GM18951 (cell line): ENCODE results near the gene KIF5A.
"Not testable (repeated sequence)": the region's sequence is repeated elsewhere in the genome, so short reads cannot be mapped to it uniquely, and the experiment has no call there.

Source experiments
- POLR2A ChIP-seq: IDR thresholded peaks from 4 replicates; pipeline ENCODE4 v1.6.1; 2011; ENCODE audit warnings: mild to moderate bottlenecking; ENCODE audit not compliant: insufficient read length, insufficient read depth; ENCODE audit errors: extremely low read depth
- in situ Hi-C: fragments of 300-500 bp; cut with MboI; formaldehyde crosslinking; loops from one replicate; pipeline ENCODE4 v1.12.0; 2022; ENCODE audit warnings: low sequenced_read_pairs, mixed read lengths, inconsistent platforms; ENCODE audit not compliant: unreplicated experiment

Gene KIF5A

DNA sequence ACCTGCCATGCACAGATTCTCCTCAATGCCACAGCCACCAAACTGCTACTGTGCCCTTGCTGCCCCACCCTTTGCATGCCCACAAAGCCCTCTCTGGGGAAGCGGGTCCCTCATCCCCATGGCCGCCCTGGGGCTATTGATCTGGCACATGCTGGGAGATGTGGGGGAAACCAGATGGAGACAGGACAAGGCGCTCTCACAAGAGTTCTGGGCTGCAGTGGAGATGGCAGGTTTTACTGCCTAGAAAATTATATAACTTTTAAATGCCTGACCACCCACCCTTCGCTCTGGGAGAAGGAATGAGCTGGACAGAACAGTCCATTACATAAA lies 30.6 kb downstream of the KIF5A start:
- no peak for TF ChIP-seq POLR2A
- in situ Hi-C loops, result no loop called here

DNA sequence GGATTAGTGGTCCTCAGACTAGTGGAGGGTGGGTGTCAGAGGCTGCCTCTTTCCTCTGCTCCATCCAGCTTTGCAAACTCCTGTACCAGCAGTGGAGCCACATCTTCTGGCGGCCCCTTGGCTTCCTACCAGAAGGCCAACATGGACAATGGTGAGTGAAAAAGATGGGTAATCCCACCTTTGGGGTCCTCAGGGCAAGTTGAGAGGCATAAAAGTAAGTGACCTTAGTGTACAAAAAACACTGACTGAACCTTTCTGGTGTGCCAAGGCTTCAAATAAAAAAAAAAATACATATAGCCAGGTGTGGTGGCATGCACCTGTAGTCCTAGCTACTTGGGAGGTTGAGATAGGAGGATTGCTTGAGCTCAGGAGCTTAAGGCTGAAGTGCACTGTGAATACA lies 32.0 kb downstream of the KIF5A start:
- TF ChIP-seq POLR2A, result no peak
- in situ Hi-C loops, result no loop called here

- no peak for TF ChIP-seq POLR2A
- in situ Hi-C loops, result no loop called here
These were observed 32.6 kb downstream of the KIF5A start for GRCh38 chr12:57582440-57582839.

DNA sequence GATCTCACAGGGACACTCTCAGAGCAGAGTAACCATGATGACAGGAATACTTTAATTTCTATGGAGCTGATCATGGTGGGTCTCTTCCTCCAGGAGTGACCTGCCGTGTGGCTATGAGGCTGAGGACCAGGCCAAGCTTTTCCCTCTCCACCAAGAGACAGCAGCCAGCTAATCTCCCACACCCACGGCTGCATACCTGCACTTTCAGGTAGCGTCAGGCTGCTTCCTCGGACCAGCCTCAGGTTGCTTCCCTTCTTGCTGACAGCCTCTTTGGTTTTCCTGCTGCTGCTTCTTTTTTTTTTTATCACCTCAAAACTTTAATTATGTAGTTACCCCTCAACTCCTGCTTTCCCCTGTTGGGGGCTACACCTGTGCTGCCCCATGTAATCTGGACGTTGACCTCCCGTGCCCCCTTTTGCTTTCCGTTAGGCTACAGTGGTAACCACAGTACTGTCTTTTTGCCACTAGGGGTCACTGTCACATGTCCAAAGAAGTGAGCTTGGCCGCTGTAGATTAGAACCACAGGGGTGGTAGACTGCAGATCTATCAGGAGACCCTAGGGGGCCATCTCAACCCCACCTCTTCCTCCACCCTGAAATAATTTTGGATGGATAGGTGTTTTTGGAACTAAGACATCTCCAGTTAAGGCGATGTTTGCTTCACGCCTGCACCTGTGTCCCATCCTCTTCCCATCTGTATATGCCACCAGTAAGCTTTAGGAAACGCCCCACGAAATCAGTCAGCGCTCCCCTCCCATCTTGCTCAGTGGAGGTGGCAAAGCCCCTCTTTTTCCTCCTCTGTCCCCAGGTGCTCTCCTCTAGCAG lies 33.4 kb downstream of the KIF5A start:
- TF ChIP-seq POLR2A, result no peak
- in situ Hi-C loops, result no loop called here

DNA sequence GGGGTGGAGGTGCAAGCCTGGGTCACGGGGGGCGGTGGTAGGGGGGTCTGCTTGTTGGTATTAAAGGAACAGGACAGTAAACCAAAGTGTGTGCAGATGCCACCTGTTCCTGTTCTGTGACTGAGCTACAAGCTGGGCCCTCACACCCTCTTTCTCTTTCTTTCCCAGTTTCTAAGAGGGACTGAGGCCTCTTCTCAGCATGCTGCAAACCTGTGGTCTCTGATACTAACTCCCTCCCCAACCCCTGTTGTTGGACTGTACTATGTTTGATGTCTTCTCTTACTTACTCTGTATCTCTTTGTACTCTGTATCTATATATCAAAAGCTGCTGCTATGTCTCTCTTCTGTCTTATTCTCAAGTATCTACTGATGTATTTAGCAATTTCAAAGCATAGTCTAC lies 34.2 kb downstream of the KIF5A start:
- in situ Hi-C loops, result no loop called here
- no peak for TF ChIP-seq POLR2A

- no peak for TF ChIP-seq POLR2A
These were observed 34.8 kb downstream of the KIF5A start for GRCh38 chr12:57584690-57585089.

GRCh38 chr12:57585156-57585555 lies 35.3 kb downstream of the KIF5A start:
- in situ Hi-C loops, result no loop called here
- no peak for TF ChIP-seq POLR2A

More at GRCh38 chr12:57584690-57585089, 34.8 kb downstream of the KIF5A start:
- in situ Hi-C loops, result no loop called here

GRCh38 chr12:57586128-57586527 lies 36.3 kb downstream of the KIF5A start:
- TF ChIP-seq POLR2A, result no peak
- in situ Hi-C loops, result no loop called here

- TF ChIP-seq POLR2A, result no peak
- in situ Hi-C loops, result no loop called here
These were observed 37.1 kb downstream of the KIF5A start for GRCh38 chr12:57586832-57587429.

DNA sequence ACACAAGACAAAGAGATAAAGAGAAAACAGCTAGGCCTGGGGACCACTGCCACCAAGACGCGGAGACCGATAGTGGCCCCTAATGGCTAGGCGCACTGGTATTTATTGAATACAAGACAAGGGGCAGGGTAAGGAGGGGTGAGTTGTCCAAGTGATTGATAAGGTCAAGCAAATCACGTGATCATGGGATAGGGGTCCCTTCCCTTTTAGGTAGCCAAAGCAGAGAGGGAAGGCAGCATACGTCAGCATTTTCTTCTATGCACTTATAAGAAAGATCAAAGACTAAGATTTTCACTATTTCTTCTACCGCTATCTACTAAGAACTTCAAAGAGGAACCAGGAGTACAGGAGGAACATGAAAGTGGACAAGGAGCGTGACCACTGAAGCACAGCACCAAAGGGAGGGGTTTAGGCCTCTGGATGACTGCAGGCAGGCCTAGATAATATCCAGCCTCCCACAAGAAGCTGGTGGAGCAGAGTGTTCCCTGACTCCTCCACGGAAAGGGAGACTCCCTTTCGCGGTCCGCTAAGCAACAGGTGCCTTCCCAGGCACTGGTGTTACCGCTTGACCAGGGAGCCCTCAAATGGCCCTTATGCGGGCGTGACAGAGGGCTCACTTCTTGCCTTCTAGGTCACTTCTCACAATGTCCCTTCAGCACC lies 39.2 kb downstream of the KIF5A start:
- in situ Hi-C loops, result not testable (repeated sequence)

GRCh38 chr12:57590479-57590863 lies 40.6 kb downstream of the KIF5A start:
- in situ Hi-C loops, result no loop called here
- no peak for TF ChIP-seq POLR2A

- in situ Hi-C loops, result no loop called here
These were observed 41.3 kb downstream of the KIF5A start, which contains the start of gene PIP4K2C for GRCh38 chr12:57590864-57591781. Gene PIP4K2C, plus strand, starts transcription at chr12:57591192. Its CDS starts 98 bp downstream, at chr12:57591290.

DNA sequence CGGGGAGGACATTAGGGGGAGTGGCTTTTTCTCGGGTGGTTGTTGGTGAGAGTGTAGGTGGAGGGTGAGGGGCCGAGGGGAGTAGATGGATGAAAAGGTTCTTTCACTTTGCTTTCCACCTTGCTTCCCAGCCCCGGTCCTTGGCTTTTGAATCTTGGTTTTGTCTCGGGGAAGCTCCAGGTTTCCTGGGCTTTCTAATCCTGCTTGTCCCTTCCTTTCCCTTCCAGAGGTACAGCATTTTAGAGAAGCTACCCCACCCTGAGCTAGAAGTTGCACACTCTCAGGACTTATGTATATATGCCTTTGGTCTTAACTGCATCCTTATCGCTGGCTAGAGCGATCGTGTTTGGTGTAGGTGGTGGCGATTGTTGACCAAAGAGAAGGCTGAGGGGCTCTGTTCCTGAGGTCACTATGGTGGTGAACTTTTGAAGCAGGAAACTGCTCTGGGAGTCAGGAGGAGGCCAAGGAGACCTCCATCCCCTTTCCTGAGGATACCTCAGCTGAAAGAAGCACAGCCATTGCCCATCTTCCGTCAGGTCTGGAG lies 42.0 kb downstream of the KIF5A start:
- TF ChIP-seq POLR2A, result no peak
- in situ Hi-C loops, result no loop called here

More at GRCh38 chr12:57590864-57591781, 41.3 kb downstream of the KIF5A start, which contains the start of gene PIP4K2C:
- peak; percentile 88 for TF ChIP-seq POLR2A
